CD4-positive, alpha-beta T cell treated with Interleukin-17A for 4 hours (primary cell): ENCODE data around the gene GPAM.
A peak's percentile ranks its signal among the peaks of the same experiment; 100 is the strongest.

Source experiments
- DNase-seq: peaks from one replicate; pipeline ENCODE4 v3.0.0-alpha.2; 2020; ENCODE audit warnings: mixed read lengths

GPAM gene

DNA sequence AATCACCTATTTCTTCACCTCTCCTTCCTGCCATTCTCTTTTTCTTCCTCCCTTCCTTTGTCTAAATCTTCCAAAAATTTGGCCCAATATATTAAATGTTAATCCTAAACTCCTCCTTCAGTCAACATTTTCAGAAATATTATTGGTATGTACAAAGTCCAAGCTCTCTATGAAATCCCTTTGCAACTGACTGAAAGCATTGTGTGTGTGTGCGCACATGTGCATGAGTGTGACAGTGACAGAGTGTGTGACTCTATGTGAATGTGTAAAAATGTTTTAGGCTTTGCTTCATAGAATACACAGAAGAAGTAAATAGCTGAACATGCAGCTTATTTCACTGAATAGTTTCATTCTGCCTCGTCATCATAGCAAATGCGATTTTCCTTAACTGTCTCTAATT lies 7.0 kb downstream of the GPAM start:
- no peak for DNase-seq

GRCh38 chr10:112175409-112175808 lies 8.2 kb downstream of the GPAM start:
- no peak for DNase-seq

DNA sequence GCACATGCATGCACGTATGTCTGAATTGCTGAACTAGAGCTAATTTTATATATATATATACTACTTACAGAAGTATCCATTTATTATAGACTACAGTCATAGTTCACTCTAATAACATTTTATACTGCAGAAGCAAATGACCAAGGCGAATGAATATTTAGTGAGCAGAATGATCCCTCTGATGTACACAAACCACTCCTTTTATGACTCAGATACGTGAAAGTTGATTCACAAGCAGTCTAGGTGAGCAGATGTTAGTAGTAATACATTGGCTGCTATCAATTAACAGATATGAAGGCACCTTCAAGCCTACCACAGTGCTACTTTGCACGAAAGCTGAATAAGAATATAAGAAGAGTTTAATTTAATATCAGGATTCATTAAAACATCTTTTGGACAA lies 10.4 kb downstream of the GPAM start:
- DNase-seq, result no peak

- no peak for DNase-seq
Observed at GRCh38 chr10:112168733-112169132, 14.8 kb downstream of the GPAM start.

- DNase-seq, result no peak
Observed at GRCh38 chr10:112166800-112167199, 16.8 kb downstream of the GPAM start.

- DNase-seq, result no peak
Observed at GRCh38 chr10:112161757-112162518, 21.6 kb downstream of the GPAM start.

DNA sequence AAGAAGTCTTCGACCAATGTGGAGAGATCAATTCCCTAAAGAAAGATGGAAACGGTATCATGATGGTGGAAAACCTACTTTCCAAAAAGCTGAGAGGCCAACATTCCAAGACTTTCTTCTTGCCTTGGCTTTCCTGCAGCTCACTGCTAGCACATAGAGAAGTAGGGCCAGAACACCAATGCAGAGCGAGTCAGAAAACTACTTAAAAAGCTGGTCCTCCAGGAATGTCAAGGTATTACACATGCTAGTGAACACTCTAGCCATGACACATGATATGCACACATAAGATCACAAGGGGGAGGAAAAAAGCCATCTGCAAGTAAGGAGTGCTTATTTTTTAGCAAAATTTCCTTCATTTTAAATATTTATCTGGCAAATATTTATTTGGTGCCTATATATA lies 22.7 kb downstream of the GPAM start:
- DNase-seq, result no peak

GRCh38 chr10:112159469-112159868 lies 24.1 kb downstream of the GPAM start:
- no peak for DNase-seq

GRCh38 chr10:112151524-112152039 lies 32.0 kb downstream of the GPAM start:
- no peak for DNase-seq

DNA sequence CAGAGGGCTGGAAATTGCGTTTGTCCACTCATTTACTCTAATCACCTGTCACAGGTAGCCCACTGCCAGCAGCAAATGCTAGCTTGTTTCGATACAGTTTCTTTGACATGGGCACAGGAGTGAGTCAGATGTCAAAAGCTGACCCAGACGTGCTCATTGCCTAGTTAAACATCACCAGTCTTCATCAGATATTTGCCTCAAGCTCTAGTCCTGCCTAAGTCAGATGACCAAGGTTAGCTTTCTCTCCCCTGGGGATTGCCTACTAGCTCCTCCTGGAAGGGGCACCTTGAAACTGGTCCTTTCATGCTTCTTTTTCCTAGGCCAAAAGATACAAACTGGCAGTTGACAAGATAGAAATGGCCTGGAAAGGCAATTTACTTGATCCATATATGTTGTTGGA lies 35.2 kb downstream of the GPAM start:
- no peak for DNase-seq

- DNase-seq, result no peak
Observed at GRCh38 chr10:112146799-112147198, 36.8 kb downstream of the GPAM start.

DNA sequence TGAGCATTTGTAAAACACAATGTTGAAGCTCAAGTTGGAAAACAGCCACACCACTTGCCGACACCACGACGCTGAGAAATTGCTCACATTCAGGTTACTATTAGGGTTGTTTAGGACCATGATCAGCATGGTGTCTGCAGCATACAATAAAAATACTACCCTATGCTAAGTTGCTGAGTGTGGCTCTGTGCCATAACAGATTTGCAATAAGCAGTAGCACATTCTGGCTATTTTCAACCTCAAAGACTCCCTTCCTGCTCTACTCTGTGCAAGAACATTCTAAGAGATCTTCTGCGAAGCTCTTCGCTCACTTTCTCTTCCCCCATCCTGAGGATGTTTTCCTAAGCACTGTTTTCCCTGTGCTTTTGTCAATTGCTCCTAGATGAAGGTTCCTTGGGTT lies 38.3 kb downstream of the GPAM start:
- no peak for DNase-seq

DNA sequence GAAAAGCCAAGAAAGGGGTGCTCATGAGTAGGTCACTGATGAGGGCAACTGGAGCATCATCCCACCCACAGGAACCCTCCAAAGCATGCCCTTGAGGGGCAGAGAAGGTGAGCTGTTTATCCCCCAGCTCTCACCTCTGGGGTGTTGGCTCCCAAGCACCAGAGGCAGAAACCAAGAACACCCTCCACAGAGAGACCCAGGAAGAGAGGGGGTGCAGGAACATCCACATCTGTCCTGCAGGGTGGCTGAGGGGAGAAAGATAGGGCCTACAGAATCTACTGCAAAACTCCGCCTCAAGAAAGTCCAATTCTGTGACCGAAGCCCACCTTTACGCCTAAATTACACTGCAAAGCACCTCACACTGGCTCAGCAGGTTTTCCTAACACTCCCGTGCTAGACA lies 40.1 kb downstream of the GPAM start:
- no peak for DNase-seq

DNA sequence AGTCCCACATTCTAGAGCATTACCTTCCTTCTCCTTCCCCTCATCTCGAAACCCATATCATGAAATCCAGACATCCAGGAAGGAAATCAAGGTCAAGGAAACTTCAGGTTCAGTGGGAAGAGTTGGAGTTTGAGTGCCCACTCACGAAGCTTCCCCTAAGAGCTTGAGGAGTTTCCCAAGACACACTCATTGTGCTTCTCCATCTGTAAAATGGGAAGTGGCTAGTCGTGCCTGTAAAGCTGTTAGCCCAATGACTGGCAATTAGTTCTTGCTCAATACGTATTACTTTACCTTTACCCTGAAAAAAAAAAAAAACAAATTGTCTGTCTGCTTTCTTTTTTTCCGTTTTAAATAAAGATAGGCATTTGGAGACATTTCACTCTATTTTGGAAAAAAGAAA lies 42.3 kb downstream of the GPAM start:
- no peak for DNase-seq

DNA sequence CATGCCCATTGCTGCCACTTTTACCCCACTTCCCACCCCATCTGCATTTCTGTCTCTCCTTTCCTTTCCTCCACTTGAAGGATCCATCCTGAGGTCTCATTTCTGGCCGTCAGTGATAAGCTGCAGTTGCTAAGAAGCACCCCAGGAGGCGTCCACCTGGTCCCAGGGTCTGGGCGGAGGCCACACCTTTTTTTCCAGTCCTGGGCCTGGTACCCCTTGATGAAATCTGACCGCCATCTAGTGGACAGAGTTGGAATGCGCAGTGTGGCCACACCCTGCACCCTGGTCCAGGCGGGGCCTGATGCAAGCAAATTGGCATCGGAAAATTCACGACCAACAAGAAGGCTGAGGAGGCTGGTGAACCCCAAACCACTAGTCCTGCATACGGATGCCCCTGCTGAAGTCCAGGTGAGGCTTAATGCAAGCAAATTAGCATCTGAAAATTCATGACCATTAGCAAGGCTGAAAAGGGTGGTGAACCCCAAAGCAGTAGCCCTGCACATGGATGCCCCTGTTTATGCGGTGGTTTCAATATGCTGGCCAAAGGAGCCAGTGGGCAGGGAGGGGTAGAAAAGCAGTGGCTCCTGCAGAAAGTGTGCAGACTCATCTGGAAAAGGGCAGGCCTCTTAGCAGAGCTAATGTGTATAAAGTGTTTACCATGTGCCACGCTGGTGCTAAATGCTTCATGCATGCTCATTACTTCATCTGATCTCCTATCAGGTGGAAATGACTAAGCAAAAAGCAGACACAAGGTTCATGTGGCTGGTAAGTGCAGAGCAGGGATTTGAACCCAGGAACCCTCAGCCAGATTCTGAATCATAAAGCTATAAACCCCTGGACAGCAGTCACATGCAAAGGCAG lies 43.2 kb downstream of the GPAM start:
- DNase-seq, result peak; percentile 67

GRCh38 chr10:112139176-112139575 lies 44.4 kb downstream of the GPAM start:
- DNase-seq, result no peak

DNA sequence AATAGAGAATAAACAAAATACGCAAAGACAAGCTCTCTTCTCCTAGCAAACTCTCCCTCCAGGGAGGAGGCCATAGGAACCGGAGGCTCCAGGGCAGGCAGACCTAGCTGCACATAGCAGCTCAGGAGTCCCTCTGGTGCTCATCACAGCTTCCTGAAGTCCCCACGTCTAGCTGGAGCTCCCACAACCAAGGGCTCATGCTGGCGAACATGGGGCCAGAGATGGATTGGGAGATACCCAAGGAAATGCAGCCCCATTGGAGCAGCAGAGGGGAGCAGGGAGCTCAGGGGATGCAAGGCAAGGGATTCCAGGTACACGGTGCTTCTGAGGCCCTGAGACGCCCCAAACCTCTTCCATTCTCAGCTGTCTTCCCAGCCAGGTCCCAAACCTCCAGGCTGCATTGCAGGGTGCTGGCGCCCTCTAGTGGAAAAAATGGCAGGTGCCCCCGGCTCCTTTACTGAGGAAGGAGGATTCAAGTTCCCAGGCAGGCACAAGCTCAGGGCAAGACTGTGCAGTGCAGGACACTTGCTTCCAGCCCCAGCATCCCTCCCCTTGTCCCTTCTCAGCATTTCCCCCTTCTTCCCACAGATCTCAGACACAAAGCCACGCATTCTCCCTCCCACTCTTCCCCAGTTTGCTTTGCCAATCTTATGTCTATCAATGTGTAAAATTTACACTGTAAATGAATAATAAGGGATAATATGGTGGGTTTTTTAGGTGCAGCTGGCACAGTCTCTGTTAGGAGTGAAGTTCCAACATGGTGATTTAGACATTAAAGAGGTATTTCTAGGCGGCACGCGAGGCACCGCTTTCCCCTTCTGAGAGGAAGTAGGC lies 46.2 kb downstream of the GPAM start:
- peak; percentile 67 for DNase-seq

- DNase-seq, result no peak
Observed at GRCh38 chr10:112136486-112137153, 46.9 kb downstream of the GPAM start.

- DNase-seq, result no peak
Observed at GRCh38 chr10:112135604-112136003, 48.0 kb downstream of the GPAM start.

GRCh38 chr10:112132435-112132834 lies 51.1 kb downstream of the GPAM start:
- no peak for DNase-seq

DNA sequence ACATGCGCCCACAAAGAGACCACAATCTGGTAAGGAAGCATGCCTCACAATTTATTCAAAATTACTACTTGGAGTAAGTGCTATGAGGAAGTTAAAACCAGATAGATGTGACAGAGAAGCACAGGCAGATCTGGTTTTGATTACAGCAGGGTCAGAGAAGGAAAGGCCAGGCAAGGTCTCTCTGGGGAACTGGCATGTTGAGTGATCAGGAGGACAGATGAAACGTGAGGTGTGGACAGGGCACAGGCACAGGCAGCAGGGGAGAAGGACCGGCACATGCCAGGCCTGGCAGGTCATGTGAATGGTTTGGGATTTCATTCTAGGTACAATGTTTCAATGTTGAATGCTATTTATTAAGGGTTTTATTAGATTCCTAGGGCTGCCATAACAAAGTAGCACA lies 51.6 kb downstream of the GPAM start:
- DNase-seq, result no peak

- DNase-seq, result no peak
Observed at GRCh38 chr10:112131346-112131745, 52.2 kb downstream of the GPAM start.

DNA sequence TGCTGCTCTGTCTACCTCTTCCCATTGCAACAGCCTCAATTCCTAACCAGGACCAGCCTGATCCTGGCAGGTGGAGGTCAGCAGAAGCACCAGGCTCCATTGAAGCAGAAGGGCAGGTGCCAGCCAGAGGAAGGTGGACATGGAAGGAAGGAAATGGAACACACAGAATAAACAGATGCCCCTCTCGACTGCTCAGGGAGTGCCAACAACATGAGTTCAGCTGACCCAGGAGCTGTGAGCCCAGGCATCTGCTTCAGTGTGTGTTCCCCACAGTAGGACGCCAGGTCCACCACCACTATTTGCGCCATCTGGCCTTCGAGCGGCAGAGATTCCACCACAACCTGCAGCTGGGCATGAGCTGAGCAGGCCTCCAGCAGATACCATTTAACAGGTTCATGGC lies 56.7 kb downstream of the GPAM start:
- DNase-seq, result no peak
